BLaER1 treated with 17β-estradiol and CSF1 and Interleukin-3, amounts not matched to agents 10 nM and 100 nM (cell line): ENCODE results near the gene TRIM67.

Experiments
- H3K27ac ChIP-seq, 11 experiments: shearing (Covaris generic); formaldehyde crosslinking; 2 replicates each; pipeline ENCODE4 v1.8.1; 2022
- H3K27me3 ChIP-seq, 11 experiments: shearing (Covaris generic); formaldehyde crosslinking; 2 replicates each; pipeline ENCODE4 v1.8.1; 2022
- H3K36me3 ChIP-seq, 11 experiments: shearing (Covaris generic); formaldehyde crosslinking; 2 replicates each; pipeline ENCODE4 v1.8.1; 2022
- H3K4me1 ChIP-seq, 10 experiments: shearing (Covaris generic); formaldehyde crosslinking; 2 replicates each; pipeline ENCODE4 v1.8.1; 2022
- H3K4me2 ChIP-seq, 11 experiments: shearing (Covaris generic); formaldehyde crosslinking; 2 replicates each; pipeline ENCODE4 v1.8.1; 2022
- H3K4me3 ChIP-seq, 10 experiments: shearing (Covaris generic); formaldehyde crosslinking; 2 replicates each; pipeline ENCODE4 v1.8.1; 2022
- H3K9ac ChIP-seq, 11 experiments: shearing (Covaris generic); formaldehyde crosslinking; 2 replicates each; pipeline ENCODE4 v1.8.1; 2022
- H3K9me3 ChIP-seq, 11 experiments: shearing (Covaris generic); formaldehyde crosslinking; replicated peaks in 1 of 11; 2 replicates each; pipeline ENCODE4 v1.8.1; 2022
- H4K20me1 ChIP-seq, 11 experiments: shearing (Covaris generic); formaldehyde crosslinking; 2 replicates each; pipeline ENCODE4 v1.8.1; 2022
- Cebpa-rat ChIP-seq, 11 experiments: shearing (Covaris generic); IDR thresholded peaks; 2 replicates each; pipeline ENCODE4 v1.8.1; 2022

The TRIM67 gene

GRCh38 chr1:231162297-231162969 lies 575 bp downstream of the TRIM67 start:
- Histone ChIP-seq H3K27ac (no peak overlapping the region), H3K36me3 (no peaks in the 10 kb centered on the region), H3K4me3 (0 out of 20 replicates have a peak overlapping the region, but pooled peaks of 1 of the 10 experiments have one; percentile 11), H3K9ac (no peak overlapping the region), H3K27me3 (peaks cover 22 to 41% (median 30%) of the 10 kb centered on the region in 11 experiments), H3K4me1 (peaks cover 0 to 17% (median 0%) of the 10 kb centered on the region in 10 experiments; a peak in 4 of 20 replicates), H4K20me1 (no peaks in the 10 kb centered on the region), H3K9me3 (peaks cover 28 to 39% (median 35%) of the 10 kb centered on the region in 11 experiments), H3K4me2 (no peak overlapping the region)
- no peak for TF ChIP-seq Cebpa-rat (IDR thresholded peaks at IDR 0.05)

- no peak overlapping the region for H3K4me2 ChIP-seq
- H3K9me3 ChIP-seq, result peaks cover 28 to 39% (median 35%) of the 10 kb centered on the region in 11 experiments
- H4K20me1 ChIP-seq, result no peaks in the 10 kb centered on the region
- H3K4me3 ChIP-seq, result 0 out of 20 replicates have a peak overlapping the region, but pooled peaks of 1 of the 10 experiments have one; percentile 11
- H3K9ac ChIP-seq, result no peak overlapping the region
- H3K27ac ChIP-seq, result no peak overlapping the region
- H3K36me3 ChIP-seq, result no peaks in the 10 kb centered on the region
- no peak for TF ChIP-seq Cebpa-rat (IDR thresholded peaks at IDR 0.05)
- H3K27me3 ChIP-seq, result peaks cover 22 to 41% (median 30%) of the 10 kb centered on the region in 11 experiments
- peaks cover 0 to 17% (median 0%) of the 10 kb centered on the region in 10 experiments; a peak in 4 of 20 replicates for H3K4me1 ChIP-seq
Measured at GRCh38 chr1:231162970-231163829, 1.3 kb downstream of the TRIM67 start.

- Histone ChIP-seq H3K27me3 (peaks cover 22 to 41% (median 30%) of the 10 kb centered on the region in 11 experiments), H3K4me1 (peaks cover 0 to 17% (median 0%) of the 10 kb centered on the region in 10 experiments; a peak in 4 of 20 replicates), H4K20me1 (no peaks in the 10 kb centered on the region), H3K9me3 (peaks cover 28 to 39% (median 35%) of the 10 kb centered on the region in 11 experiments), H3K9ac (no peak overlapping the region), H3K27ac (no peak overlapping the region), H3K36me3 (no peaks in the 10 kb centered on the region), H3K4me3 (no peak overlapping the region), H3K4me2 (no peak overlapping the region)
- TF ChIP-seq Cebpa-rat (IDR thresholded peaks at IDR 0.05), result no peak
Measured at GRCh38 chr1:231163830-231164427, 2.1 kb downstream of the TRIM67 start.

GRCh38 chr1:231165371-231165770 lies 3.5 kb downstream of the TRIM67 start:
- Histone ChIP-seq H4K20me1 (no peaks in the 10 kb centered on the region), H3K27me3 (peaks cover 19 to 27% (median 24%) of the 10 kb centered on the region in 11 experiments), H3K36me3 (no peaks in the 10 kb centered on the region)

GRCh38 chr1:231166398-231166797 lies 4.5 kb downstream of the TRIM67 start:
- Histone ChIP-seq H3K4me1 (peaks cover 0 to 17% (median 0%) of the 10 kb centered on the region in 10 experiments; a peak in 4 of 20 replicates), H3K4me3 (no peak overlapping the region), H4K20me1 (no peaks in the 10 kb centered on the region), H3K36me3 (no peaks in the 10 kb centered on the region), H3K9ac (no peak overlapping the region), H3K27ac (no peak overlapping the region), H3K4me2 (peak overlapping the region in 2 of 11 experiments; percentile 36 to 38; a peak in 1 of 22 replicates), H3K27me3 (peaks cover 8 to 17% (median 14%) of the 10 kb centered on the region in 11 experiments), H3K9me3 (peaks cover 25 to 29% (median 27%) of the 10 kb centered on the region in 11 experiments)
- TF ChIP-seq Cebpa-rat (IDR thresholded peaks at IDR 0.05), result no peak

More at GRCh38 chr1:231165371-231165770, 3.5 kb downstream of the TRIM67 start:
- H3K9ac ChIP-seq, result no peak overlapping the region
- H3K9me3 ChIP-seq, result peaks cover 28 to 37% (median 35%) of the 10 kb centered on the region in 11 experiments
- peak overlapping the region in 2 of 11 experiments; percentile 36 to 38; a peak in 3 of 22 replicates for H3K4me2 ChIP-seq
- no peak overlapping the region for H3K4me3 ChIP-seq
- H3K4me1 ChIP-seq, result peaks cover 0 to 17% (median 0%) of the 10 kb centered on the region in 10 experiments; a peak in 4 of 20 replicates
- TF ChIP-seq Cebpa-rat (IDR thresholded peaks at IDR 0.05), result no peak
- no peak overlapping the region for H3K27ac ChIP-seq

GRCh38 chr1:231170875-231171274 lies 9.0 kb downstream of the TRIM67 start:
- Histone ChIP-seq H3K4me3 (no peak overlapping the region), H3K4me1 (peaks cover 0 to 11% (median 0%) of the 10 kb centered on the region in 10 experiments; a peak in 4 of 20 replicates), H3K27ac (no peak overlapping the region), H3K27me3 (no peaks in the 10 kb centered on the region), H3K36me3 (no peaks in the 10 kb centered on the region), H3K9ac (no peak overlapping the region), H4K20me1 (no peaks in the 10 kb centered on the region), H3K9me3 (no peaks in the 10 kb centered on the region), H3K4me2 (no peak overlapping the region)
- TF ChIP-seq Cebpa-rat (IDR thresholded peaks at IDR 0.05), result no peak

- Histone ChIP-seq H3K36me3 (no peaks in the 10 kb centered on the region), H3K9ac (no peak overlapping the region), H4K20me1 (no peaks in the 10 kb centered on the region), H3K4me2 (no peak overlapping the region), H3K4me1 (0 out of 20 replicates have a peak, but pooled peaks cover 0 to 5% (median 0%) of the 10 kb centered on the region in 10 experiments), H3K27me3 (no peaks in the 10 kb centered on the region), H3K9me3 (no peaks in the 10 kb centered on the region), H3K27ac (no peak overlapping the region), H3K4me3 (no peak overlapping the region)
- no peak for TF ChIP-seq Cebpa-rat (IDR thresholded peaks at IDR 0.05)
Measured at GRCh38 chr1:231171623-231172197, 9.9 kb downstream of the TRIM67 start.

- no peak overlapping the region for H3K4me2 ChIP-seq
- TF ChIP-seq Cebpa-rat (IDR thresholded peaks at IDR 0.05), result no peak
- 0 out of 20 replicates have a peak, but pooled peaks cover 0 to 5% (median 0%) of the 10 kb centered on the region in 10 experiments for H3K4me1 ChIP-seq
- H3K9me3 ChIP-seq, result no peaks in the 10 kb centered on the region
- no peak overlapping the region for H3K4me3 ChIP-seq
- no peaks in the 10 kb centered on the region for H3K36me3 ChIP-seq
- H3K9ac ChIP-seq, result no peak overlapping the region
- H4K20me1 ChIP-seq, result no peaks in the 10 kb centered on the region
- H3K27me3 ChIP-seq, result no peaks in the 10 kb centered on the region
- H3K27ac ChIP-seq, result no peak overlapping the region
Measured at GRCh38 chr1:231172411-231172810, 10.6 kb downstream of the TRIM67 start.
